HCT116 (cell line): Measurements from ENCODE around the gene UBE2G2. TPM values are rescaled to one million over a fixed set of nuclear protein-coding genes. Genes with fewer than 3 reads are reported as not detected.
A peak's percentile ranks its signal among the peaks of the same experiment; 100 is the strongest.

Source experiments
- ATAC-seq: fragments of 200-7000 bp; cut with Tn5 transposase; 2 replicates; pipeline ENCODE4 v1.9.1; 2020; ENCODE audit warnings: mild to moderate bottlenecking, moderate library complexity
- BruUV-seq: library from RNA; stranded (reverse); fragments of 400-500 nt; replicated peaks from 2 replicates; lab custom pipeline; 2021; lab: Mats Ljungman, UMichigan
- CTCF ChIA-PET: fragments of 300-600 bp; sonication (Branson Sonifier 250); formaldehyde crosslinking; loops from one replicate; lab custom pipeline; 2021; ENCODE audit warnings: antibody characterized with exemption; lab: Charles Lee
- POLR2A ChIA-PET: fragments of 300-600, 350-600 bp; sonication (Branson Sonifier 250); formaldehyde crosslinking; loops from one replicate; lab custom pipeline; 2021; ENCODE audit warnings: antibody characterized with exemption; lab: Charles Lee
- RAD21 ChIA-PET, 2 experiments: fragments of 300-600 bp; sonication (Branson Sonifier 250); formaldehyde crosslinking; loops; one replicate each; lab custom pipeline; 2023; ENCODE audit warnings: low total read pairs in 2 of 2; ENCODE audit not compliant: uncharacterized antibody in 2 of 2, unreplicated experiment in 2 of 2, low non-redundant PET in 1 of 2; lab: Charles Lee
- DNase-seq: peaks from one replicate; pipeline ENCODE4 v3.0.0-alpha.2; 2010; ENCODE audit warnings: low read depth, low spot score
- H2AFZ ChIP-seq: fragments of 200-600 bp; shearing (Covaris generic), sonication (generic); 2 replicates; pipeline ENCODE4 v1.6.1; 2017; ENCODE audit warnings: low read depth, mixed run types, mixed read lengths, antibody characterized with exemption, low read length; ENCODE audit not compliant: poor library complexity, severe bottlenecking
- H3K27ac ChIP-seq: 2 replicates; pipeline ENCODE4 v1.5.1; 2012; ENCODE audit warnings: low read depth, low read length
- H3K27me3 ChIP-seq: fragments of 200-600 bp; sonication (generic); 2 replicates; pipeline ENCODE4 v1.6.1; 2016; ENCODE audit warnings: mixed run types, low read length, mixed read lengths; ENCODE audit not compliant: insufficient read depth
- H3K36me3 ChIP-seq, 2 experiments: fragments of 200-500 bp in 1 of 2; fragments of 200-600 bp in 1 of 2; sonication (Bioruptor generic) in 1 of 2; sonication (generic) in 1 of 2; 2 replicates each; pipeline versions ENCODE4 v1.5.1 to v1.6.1; 2014 to 2016; ENCODE audit warnings: low read length in 2 of 2, inconsistent platforms in 1 of 2, mixed read lengths in 1 of 2, mixed run types in 1 of 2; ENCODE audit not compliant: insufficient read depth in 2 of 2, control insufficient read depth in 1 of 2
- H3K4me1 ChIP-seq, 2 experiments: fragments of 200-600 bp in 1 of 2; sonication (generic) in 1 of 2; 2 replicates each; pipeline versions ENCODE4 v1.5.1 to v1.6.1; 2012 to 2017; ENCODE audit warnings: low read length in 2 of 2, inconsistent platforms in 1 of 2, mild to moderate bottlenecking in 1 of 2, mixed read lengths in 1 of 2, mixed run types in 1 of 2, moderate library complexity in 1 of 2; ENCODE audit not compliant: insufficient read depth in 2 of 2, control insufficient read depth in 1 of 2
- H3K4me2 ChIP-seq: fragments of 200-600 bp; sonication (generic); 2 replicates; pipeline ENCODE4 v1.6.1; 2017; ENCODE audit warnings: mixed run types, low read length, mixed read lengths
- H3K4me3 ChIP-seq, 2 experiments: fragments of 200-600 bp in 1 of 2; sonication (generic) in 1 of 2; replicated peaks in 1 of 2; 2 replicates each; pipeline ENCODE4 v1.5.1; 2011 to 2016; ENCODE audit warnings: low read length in 2 of 2, control low read depth in 1 of 2, low read depth in 1 of 2, mild to moderate bottlenecking in 1 of 2, mixed read lengths in 1 of 2, mixed run types in 1 of 2
- H3K79me2 ChIP-seq: fragments of 200-600 bp; sonication (generic); 2 replicates; pipeline ENCODE4 v1.6.1; 2017; ENCODE audit warnings: mild to moderate bottlenecking, mixed run types, low read length, moderate library complexity, mixed read lengths; ENCODE audit not compliant: insufficient read depth
- H3K9ac ChIP-seq: fragments of 200-600 bp; sonication (generic); 2 replicates; pipeline ENCODE4 v1.6.1; 2016; ENCODE audit warnings: low read length, mixed read lengths
- H3K9me2 ChIP-seq: fragments of 200-600 bp; sonication (generic), shearing (Covaris generic); 2 replicates; pipeline ENCODE4 v1.6.1; 2017; ENCODE audit warnings: mixed run types, mild to moderate bottlenecking, moderate library complexity; ENCODE audit not compliant: insufficient read depth
- H3K9me3 ChIP-seq, 2 experiments: fragments of 200-500 bp in 1 of 2; fragments of 200-600 bp in 1 of 2; sonication (Bioruptor generic) in 1 of 2; sonication (generic) in 1 of 2; 2 replicates each; pipeline ENCODE4 v1.6.1; 2014 to 2017; ENCODE audit warnings: low read length in 2 of 2, mixed read lengths in 2 of 2, inconsistent platforms in 1 of 2, low read depth in 1 of 2, mild to moderate bottlenecking in 1 of 2, mixed run types in 1 of 2, moderate library complexity in 1 of 2; ENCODE audit not compliant: control insufficient read depth in 1 of 2, insufficient read depth in 1 of 2
- H4K20me1 ChIP-seq: fragments of 200-600 bp; sonication (generic), shearing (Covaris generic); 2 replicates; pipeline ENCODE4 v1.6.1; 2017; ENCODE audit warnings: mixed run types, mild to moderate bottlenecking, moderate library complexity; ENCODE audit not compliant: insufficient read depth
- CBX3 ChIP-seq: IDR thresholded peaks from 2 replicates; pipeline ENCODE4 v1.6.1; 2012; ENCODE audit warnings: low read depth
- CEBPB ChIP-seq: IDR thresholded peaks from 2 replicates; pipeline ENCODE4 v1.6.1; 2012; ENCODE audit warnings: low read depth
- EGR1 ChIP-seq: IDR thresholded peaks from 2 replicates; pipeline ENCODE4 v1.6.1; 2012; ENCODE audit warnings: low read depth
- ELF1 ChIP-seq: IDR thresholded peaks from 2 replicates; pipeline ENCODE4 v1.6.1; 2012; ENCODE audit warnings: low read depth, borderline replicate concordance
- EZH2phosphoT487 ChIP-seq: fragments of 200-600 bp; IDR thresholded peaks from 2 replicates; pipeline ENCODE4 v1.6.1; 2018; ENCODE audit warnings: antibody characterized with exemption, borderline replicate concordance
- FOSL1 ChIP-seq: IDR thresholded peaks from 2 replicates; pipeline ENCODE4 v1.6.1; 2012; ENCODE audit warnings: low read depth
- JUND ChIP-seq: IDR thresholded peaks from 2 replicates; pipeline ENCODE4 v1.6.1; 2012
- POLR2A ChIP-seq: IDR thresholded peaks from 2 replicates; pipeline ENCODE4 v1.7.0; 2011; ENCODE audit warnings: borderline replicate concordance; ENCODE audit not compliant: insufficient read depth, insufficient read length; ENCODE audit errors: extremely low read depth
- RAD21 ChIP-seq: IDR thresholded peaks from 2 replicates; pipeline ENCODE4 v1.6.1; 2012; ENCODE audit warnings: low read depth, mild to moderate bottlenecking
- SIN3A ChIP-seq: IDR thresholded peaks from 2 replicates; pipeline ENCODE4 v1.6.1; 2012; ENCODE audit warnings: low read depth
- SP1 ChIP-seq: IDR thresholded peaks from 2 replicates; pipeline ENCODE4 v1.6.1; 2012; ENCODE audit warnings: low read depth
- SRF ChIP-seq: IDR thresholded peaks from 2 replicates; pipeline ENCODE4 v1.6.1; 2012; ENCODE audit warnings: low read depth
- YY1 ChIP-seq: IDR thresholded peaks from 2 replicates; pipeline ENCODE4 v1.6.1; 2011; ENCODE audit warnings: low read length, low read depth, moderate library complexity, mild to moderate bottlenecking; ENCODE audit not compliant: insufficient replicate concordance; ENCODE audit errors: extremely low read depth
- ZFX ChIP-seq: fragments of 450-650 bp; IDR thresholded peaks from 2 replicates; pipeline ENCODE4 v1.6.1; 2017
- ZNF274 ChIP-seq: fragments of 200-500 bp; sonication (Bioruptor generic); IDR thresholded peaks from 2 replicates; pipeline ENCODE4 v1.6.1; 2014; ENCODE audit warnings: mild to moderate bottlenecking, low read depth, low read length, inconsistent platforms
- intact Hi-C: fragments of 100-400 bp; cut with micrococcal nuclease; formaldehyde crosslinking; loops from 2 replicates; pipeline ENCODE4 v1.10.0; 2022
- total RNA-seq: library from RNA; stranded (reverse); gene quantifications from one replicate; pipeline ENCODE4 v1.2.1, GENCODE V29; 2021; ENCODE audit not compliant: unreplicated experiment
- TF ChIP-seq, protein P1 (sequence below), 3 experiments: fragments of 200-600 bp in 1 of 3; sonication (generic) in 1 of 3; IDR thresholded peaks in 2 of 3; conservative IDR thresholded peaks in 1 of 3; 2 replicates each; pipeline ENCODE4 v1.5.1; 2012 to 2017; ENCODE audit warnings: low read depth in 2 of 3, low read length in 2 of 3, antibody characterized with exemption in 1 of 3, borderline replicate concordance in 1 of 3, control low read depth in 1 of 3, mild to moderate bottlenecking in 1 of 3, mixed read lengths in 1 of 3, mixed run types in 1 of 3, moderate library complexity in 1 of 3; ENCODE audit not compliant: insufficient read depth in 1 of 3
- TF ChIP-seq, protein P2 (sequence below): IDR thresholded peaks from 2 replicates; pipeline ENCODE4 v1.6.1; 2012
- TF ChIP-seq, protein P3 (sequence below): IDR thresholded peaks from 2 replicates; pipeline ENCODE4 v1.6.1; 2012
- TF ChIP-seq, protein P4 (sequence below): IDR thresholded peaks from 2 replicates; pipeline ENCODE4 v1.6.1; 2012; ENCODE audit warnings: low read depth

The UBE2G2 gene
- total RNA-seq, 1 experiment from 2014 or later = 86.5 TPM

DNA sequence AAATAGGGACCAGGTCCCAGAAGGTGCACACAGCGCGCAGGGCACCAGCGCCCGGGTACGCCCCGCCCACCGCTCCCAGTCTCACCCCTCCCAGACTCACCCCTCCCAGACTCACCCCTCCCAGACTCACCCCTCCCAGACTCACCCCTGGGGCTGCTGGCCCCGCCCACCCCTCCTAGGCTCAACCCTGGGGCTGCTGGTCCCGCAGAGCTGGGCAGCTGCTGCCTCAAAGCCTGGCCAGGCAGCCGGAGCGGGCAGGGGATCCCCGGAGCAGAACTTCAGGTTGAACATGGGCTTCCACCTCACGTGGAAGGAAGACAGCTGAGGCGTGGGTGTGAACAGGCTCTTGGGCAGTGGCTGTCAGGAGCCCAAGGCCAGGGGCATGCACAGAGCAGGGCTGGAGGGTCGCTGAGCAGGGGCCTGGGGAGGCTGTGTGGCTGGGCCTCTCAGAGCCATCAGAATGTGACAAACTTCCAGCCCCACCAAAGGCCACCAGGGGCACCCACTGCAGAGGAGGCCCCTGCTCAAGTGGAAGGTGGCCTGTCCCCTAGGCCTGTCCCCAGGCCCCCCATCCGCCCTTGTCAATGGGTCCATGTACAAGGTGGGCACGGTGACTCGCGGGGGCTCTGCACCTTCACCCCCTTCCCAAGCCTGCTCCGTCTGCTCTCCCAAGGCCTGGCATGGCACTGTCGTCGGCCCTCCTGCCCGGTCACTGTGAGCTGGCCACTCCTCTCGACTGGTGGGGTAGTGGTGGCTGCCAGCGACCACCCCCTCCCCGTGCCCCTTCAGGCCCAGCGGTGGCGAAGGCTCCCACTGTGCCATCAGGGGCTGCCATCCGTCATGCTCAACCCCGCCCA is 36.6 kb upstream of the UBE2G2 start:
- CTCF ChIA-PET = no interaction called here
- DNase-seq = no peak
- no peaks in the 10 kb centered on the region for H4K20me1 ChIP-seq
- intact Hi-C loops = no loop called here
- H3K9me3 ChIP-seq = no peaks in the 10 kb centered on the region
- RAD21 ChIA-PET = no interaction called here
- ATAC-seq = peak; percentile 41; the same call in 1 of the 2 replicates
- H3K4me1 ChIP-seq = peaks cover 2 to 10% of the 10 kb centered on the region in 2 experiments; a peak in 1 of 4 replicates
- H3K4me3 ChIP-seq = no peak overlapping the region
- TF ChIP-seq ZFX = no peak
- TF ChIP-seq ZNF274 = no peak
- TF ChIP-seq CEBPB = no peak
- TF ChIP-seq FOSL1 = no peak
- TF ChIP-seq EZH2phosphoT487 = no peak
- TF ChIP-seq RAD21 = no peak
- TF ChIP-seq, protein P1, sequence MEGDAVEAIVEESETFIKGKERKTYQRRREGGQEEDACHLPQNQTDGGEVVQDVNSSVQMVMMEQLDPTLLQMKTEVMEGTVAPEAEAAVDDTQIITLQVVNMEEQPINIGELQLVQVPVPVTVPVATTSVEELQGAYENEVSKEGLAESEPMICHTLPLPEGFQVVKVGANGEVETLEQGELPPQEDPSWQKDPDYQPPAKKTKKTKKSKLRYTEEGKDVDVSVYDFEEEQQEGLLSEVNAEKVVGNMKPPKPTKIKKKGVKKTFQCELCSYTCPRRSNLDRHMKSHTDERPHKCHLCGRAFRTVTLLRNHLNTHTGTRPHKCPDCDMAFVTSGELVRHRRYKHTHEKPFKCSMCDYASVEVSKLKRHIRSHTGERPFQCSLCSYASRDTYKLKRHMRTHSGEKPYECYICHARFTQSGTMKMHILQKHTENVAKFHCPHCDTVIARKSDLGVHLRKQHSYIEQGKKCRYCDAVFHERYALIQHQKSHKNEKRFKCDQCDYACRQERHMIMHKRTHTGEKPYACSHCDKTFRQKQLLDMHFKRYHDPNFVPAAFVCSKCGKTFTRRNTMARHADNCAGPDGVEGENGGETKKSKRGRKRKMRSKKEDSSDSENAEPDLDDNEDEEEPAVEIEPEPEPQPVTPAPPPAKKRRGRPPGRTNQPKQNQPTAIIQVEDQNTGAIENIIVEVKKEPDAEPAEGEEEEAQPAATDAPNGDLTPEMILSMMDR (IDR thresholded peaks at IDR 0.05 in 2 of 3, conservative IDR thresholded peaks at IDR 0.05 in 1 of 3; ENCODE audit: borderline replicate concordance in 1 of 3, insufficient read depth in 1 of 3, low read depth in 2 of 3, low read length in 2 of 3) = no peak
- no peak for TF ChIP-seq JUND
- TF ChIP-seq EGR1 = no peak
- no peak for TF ChIP-seq ELF1
- no peak for TF ChIP-seq SRF
- TF ChIP-seq CBX3 = no peak
- no peak for TF ChIP-seq SIN3A
- no peak for TF ChIP-seq SP1
- TF ChIP-seq, protein P2, sequence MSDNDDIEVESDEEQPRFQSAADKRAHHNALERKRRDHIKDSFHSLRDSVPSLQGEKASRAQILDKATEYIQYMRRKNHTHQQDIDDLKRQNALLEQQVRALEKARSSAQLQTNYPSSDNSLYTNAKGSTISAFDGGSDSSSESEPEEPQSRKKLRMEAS = no peak
- no peak for TF ChIP-seq POLR2A
- TF ChIP-seq, protein P3, sequence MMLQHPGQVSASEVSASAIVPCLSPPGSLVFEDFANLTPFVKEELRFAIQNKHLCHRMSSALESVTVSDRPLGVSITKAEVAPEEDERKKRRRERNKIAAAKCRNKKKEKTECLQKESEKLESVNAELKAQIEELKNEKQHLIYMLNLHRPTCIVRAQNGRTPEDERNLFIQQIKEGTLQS = no peak
- TF ChIP-seq YY1 = no peak
- TF ChIP-seq, protein P4, sequence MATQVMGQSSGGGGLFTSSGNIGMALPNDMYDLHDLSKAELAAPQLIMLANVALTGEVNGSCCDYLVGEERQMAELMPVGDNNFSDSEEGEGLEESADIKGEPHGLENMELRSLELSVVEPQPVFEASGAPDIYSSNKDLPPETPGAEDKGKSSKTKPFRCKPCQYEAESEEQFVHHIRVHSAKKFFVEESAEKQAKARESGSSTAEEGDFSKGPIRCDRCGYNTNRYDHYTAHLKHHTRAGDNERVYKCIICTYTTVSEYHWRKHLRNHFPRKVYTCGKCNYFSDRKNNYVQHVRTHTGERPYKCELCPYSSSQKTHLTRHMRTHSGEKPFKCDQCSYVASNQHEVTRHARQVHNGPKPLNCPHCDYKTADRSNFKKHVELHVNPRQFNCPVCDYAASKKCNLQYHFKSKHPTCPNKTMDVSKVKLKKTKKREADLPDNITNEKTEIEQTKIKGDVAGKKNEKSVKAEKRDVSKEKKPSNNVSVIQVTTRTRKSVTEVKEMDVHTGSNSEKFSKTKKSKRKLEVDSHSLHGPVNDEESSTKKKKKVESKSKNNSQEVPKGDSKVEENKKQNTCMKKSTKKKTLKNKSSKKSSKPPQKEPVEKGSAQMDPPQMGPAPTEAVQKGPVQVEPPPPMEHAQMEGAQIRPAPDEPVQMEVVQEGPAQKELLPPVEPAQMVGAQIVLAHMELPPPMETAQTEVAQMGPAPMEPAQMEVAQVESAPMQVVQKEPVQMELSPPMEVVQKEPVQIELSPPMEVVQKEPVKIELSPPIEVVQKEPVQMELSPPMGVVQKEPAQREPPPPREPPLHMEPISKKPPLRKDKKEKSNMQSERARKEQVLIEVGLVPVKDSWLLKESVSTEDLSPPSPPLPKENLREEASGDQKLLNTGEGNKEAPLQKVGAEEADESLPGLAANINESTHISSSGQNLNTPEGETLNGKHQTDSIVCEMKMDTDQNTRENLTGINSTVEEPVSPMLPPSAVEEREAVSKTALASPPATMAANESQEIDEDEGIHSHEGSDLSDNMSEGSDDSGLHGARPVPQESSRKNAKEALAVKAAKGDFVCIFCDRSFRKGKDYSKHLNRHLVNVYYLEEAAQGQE = no peak
- H3K4me2 ChIP-seq = no peak overlapping the region
- H3K9ac ChIP-seq = no peak overlapping the region
- H2AFZ ChIP-seq = no peak overlapping the region
- BruUV-seq = no TSS peak
- POLR2A ChIA-PET = no interaction called here
- H3K9me2 ChIP-seq = no peaks in the 10 kb centered on the region
- H3K36me3 ChIP-seq = no peaks in the 10 kb centered on the region
- no peak overlapping the region for H3K27ac ChIP-seq
- H3K79me2 ChIP-seq = no peaks in the 10 kb centered on the region
- no peaks in the 10 kb centered on the region for H3K27me3 ChIP-seq
